Neuron (in vitro differentiated cells): ENCODE measurements around the gene APBA2.
"Not testable (repeated sequence)": the region's sequence is repeated elsewhere in the genome, so short reads cannot be mapped to it uniquely, and the experiment has no call there.

Experiments used
- H2AFZ ChIP-seq: one replicate; pipeline ENCODE4 v1.6.1; 2013; ENCODE audit warnings: low read depth, mild to moderate bottlenecking, inconsistent platforms, low read length, moderate library complexity
- H3K27me3 ChIP-seq: one replicate; pipeline ENCODE4 v1.6.1; 2013; ENCODE audit warnings: low read length; ENCODE audit not compliant: insufficient read depth
- H3K36me3 ChIP-seq: one replicate; pipeline ENCODE4 v1.6.1; 2013; ENCODE audit warnings: low read length; ENCODE audit not compliant: insufficient read depth
- H3K4me1 ChIP-seq: one replicate; pipeline ENCODE4 v1.6.1; 2013; ENCODE audit warnings: low read length; ENCODE audit not compliant: insufficient read depth
- H3K4me3 ChIP-seq: 2 replicates; pipeline ENCODE4 v1.5.1; 2013; ENCODE audit warnings: mild to moderate bottlenecking, low read length, moderate library complexity
- H3K9me3 ChIP-seq: one replicate; pipeline ENCODE4 v1.6.1; 2013; ENCODE audit warnings: low read length

The APBA2 gene

GRCh38 chr15:29018995-29019976 lies 133.5 kb downstream of the APBA2 start:
- H3K27me3 ChIP-seq: no peaks in the 10 kb centered on the region
- no peak overlapping the region for H2AFZ ChIP-seq
- H3K9me3 ChIP-seq: peaks cover 8% of the 10 kb centered on the region
- peaks cover 5% of the 10 kb centered on the region for H3K4me1 ChIP-seq
- no peaks in the 10 kb centered on the region for H3K36me3 ChIP-seq
- no peak overlapping the region for H3K4me3 ChIP-seq

- no peaks in the 10 kb centered on the region for H3K36me3 ChIP-seq
- H3K4me3 ChIP-seq: no peak overlapping the region
- H3K27me3 ChIP-seq: no peaks in the 10 kb centered on the region
- H3K9me3 ChIP-seq: peaks cover 8% of the 10 kb centered on the region
- H2AFZ ChIP-seq: no peak overlapping the region
- H3K4me1 ChIP-seq: peaks cover 5% of the 10 kb centered on the region
Measured at GRCh38 chr15:29021857-29022256, 136.1 kb downstream of the APBA2 start.

GRCh38 chr15:29024662-29025061 lies 138.9 kb downstream of the APBA2 start:
- no peak overlapping the region for H3K4me3 ChIP-seq
- no peak overlapping the region for H2AFZ ChIP-seq
- H3K27me3 ChIP-seq: no peaks in the 10 kb centered on the region
- no peaks in the 10 kb centered on the region for H3K4me1 ChIP-seq
- peaks cover 11% of the 10 kb centered on the region for H3K9me3 ChIP-seq
- no peaks in the 10 kb centered on the region for H3K36me3 ChIP-seq

- not testable (repeated sequence) for H2AFZ ChIP-seq, H3K36me3 ChIP-seq, H3K4me3 ChIP-seq, H3K27me3 ChIP-seq, H3K4me1 ChIP-seq
- peaks cover 14% of the 10 kb centered on the region for H3K9me3 ChIP-seq
Measured at GRCh38 chr15:29025411-29025810, 139.6 kb downstream of the APBA2 start.

GRCh38 chr15:29028158-29028557 lies 142.4 kb downstream of the APBA2 start:
- H3K4me1 ChIP-seq, H3K36me3 ChIP-seq, H3K4me3 ChIP-seq, H3K27me3 ChIP-seq, H2AFZ ChIP-seq, H3K9me3 ChIP-seq: not testable (repeated sequence)

GRCh38 chr15:29029651-29030195 lies 143.9 kb downstream of the APBA2 start:
- Histone ChIP-seq H3K36me3 (no peaks in the 10 kb centered on the region), H3K9me3 (peaks cover 8% of the 10 kb centered on the region), H3K4me3 (no peak overlapping the region), H3K4me1 (no peaks in the 10 kb centered on the region), H3K27me3 (no peaks in the 10 kb centered on the region), H2AFZ (no peak overlapping the region)

- H3K4me1 ChIP-seq: no peaks in the 10 kb centered on the region
- no peaks in the 10 kb centered on the region for H3K27me3 ChIP-seq
- H3K4me3 ChIP-seq: no peak overlapping the region
- no peak overlapping the region for H2AFZ ChIP-seq
- H3K36me3 ChIP-seq: no peaks in the 10 kb centered on the region
- peaks cover 11% of the 10 kb centered on the region for H3K9me3 ChIP-seq
Measured at GRCh38 chr15:29031502-29032228, 145.9 kb downstream of the APBA2 start.

- H3K27me3 ChIP-seq: no peaks in the 10 kb centered on the region
- H3K9me3 ChIP-seq: peaks cover 11% of the 10 kb centered on the region
- no peaks in the 10 kb centered on the region for H3K36me3 ChIP-seq
- no peak overlapping the region for H2AFZ ChIP-seq
- H3K4me1 ChIP-seq: no peaks in the 10 kb centered on the region
- no peak overlapping the region for H3K4me3 ChIP-seq
Measured at GRCh38 chr15:29032229-29032625, 146.5 kb downstream of the APBA2 start.

GRCh38 chr15:29032751-29033150 lies 147.0 kb downstream of the APBA2 start:
- Histone ChIP-seq H3K9me3 (peaks cover 11% of the 10 kb centered on the region), H3K4me3 (no peak overlapping the region), H2AFZ (no peak overlapping the region), H3K36me3 (no peaks in the 10 kb centered on the region), H3K27me3 (no peaks in the 10 kb centered on the region), H3K4me1 (no peaks in the 10 kb centered on the region)

- Histone ChIP-seq H3K4me1 (no peaks in the 10 kb centered on the region), H3K36me3 (no peaks in the 10 kb centered on the region), H3K27me3 (no peaks in the 10 kb centered on the region), H2AFZ (no peak overlapping the region), H3K9me3 (peaks cover 11% of the 10 kb centered on the region), H3K4me3 (no peak overlapping the region)
Measured at GRCh38 chr15:29034151-29034550, 148.4 kb downstream of the APBA2 start.

GRCh38 chr15:29034593-29035335 lies 149.0 kb downstream of the APBA2 start:
- Histone ChIP-seq H3K27me3 (no peaks in the 10 kb centered on the region), H3K4me3 (no peak overlapping the region), H3K4me1 (no peaks in the 10 kb centered on the region), H3K9me3 (peaks cover 8% of the 10 kb centered on the region), H3K36me3 (no peaks in the 10 kb centered on the region), H2AFZ (no peak overlapping the region)

GRCh38 chr15:29035336-29036285 lies 149.8 kb downstream of the APBA2 start:
- peaks cover 5% of the 10 kb centered on the region for H3K9me3 ChIP-seq
- H3K27me3 ChIP-seq: no peaks in the 10 kb centered on the region
- H3K4me1 ChIP-seq: no peaks in the 10 kb centered on the region
- H3K36me3 ChIP-seq: no peaks in the 10 kb centered on the region
- H2AFZ ChIP-seq: no peak overlapping the region
- H3K4me3 ChIP-seq: no peak overlapping the region
